OCI-LY7 (cell line): Measurements from ENCODE around the gene VSIG8.
A peak's percentile ranks its signal among the peaks of the same experiment; 100 is the strongest.

Experiments
- CTCF ChIP-seq: fragments of 200-600 bp; sonication (generic); conservative IDR thresholded peaks from 2 replicates; pipeline ENCODE4 v1.5.1; 2014; ENCODE audit warnings: mild to moderate bottlenecking, antibody characterized with exemption, low read length, moderate library complexity, mixed read lengths
- EZH2phosphoT487 ChIP-seq: fragments of 200-600 bp; sonication (generic); IDR thresholded peaks from 2 replicates; pipeline ENCODE4 v1.6.1; 2018; ENCODE audit warnings: low read depth, borderline replicate concordance, mild to moderate bottlenecking, mixed run types, antibody characterized with exemption, low read length, moderate library complexity, mixed read lengths

GRCh38 chr1:159891275-159892157, 29.1 kb upstream of the VSIG8 start:
- TF ChIP-seq CTCF (peak; percentile 98), EZH2phosphoT487 (no peak)
